ENCODE data around the gene NTRK2.

The NTRK2 gene

GRCh38 chr9:84823421-84824271 is 154.1 kb downstream of the NTRK2 start:
- no peak for DNase-seq

GRCh38 chr9:84827216-84827765 is 157.8 kb downstream of the NTRK2 start:
- no peak for DNase-seq

GRCh38 chr9:84828046-84828445 is 158.5 kb downstream of the NTRK2 start:
- DNase-seq = no peak

GRCh38 chr9:84829471-84829870 is 159.9 kb downstream of the NTRK2 start:
- DNase-seq = no peak

- no peak for DNase-seq
These were observed 160.6 kb downstream of the NTRK2 start for GRCh38 chr9:84829997-84830696.

- no peak for DNase-seq
These were observed 161.8 kb downstream of the NTRK2 start for GRCh38 chr9:84831377-84831776.

GRCh38 chr9:84832453-84832852 is 162.9 kb downstream of the NTRK2 start:
- DNase-seq = no peak

GRCh38 chr9:84834426-84834825 is 164.9 kb downstream of the NTRK2 start:
- no peak for DNase-seq

- DNase-seq = no peak
These were observed 166.2 kb downstream of the NTRK2 start for GRCh38 chr9:84835745-84836144.

- peak; percentile 21 for DNase-seq
These were observed 169.3 kb downstream of the NTRK2 start for GRCh38 chr9:84838879-84839278.

GRCh38 chr9:84839541-84839940 is 170.0 kb downstream of the NTRK2 start:
- peak; percentile 73 for DNase-seq

GRCh38 chr9:84841931-84842330 is 172.4 kb downstream of the NTRK2 start:
- peak; percentile 30 for DNase-seq

- no peak for DNase-seq
These were observed 173.8 kb downstream of the NTRK2 start for GRCh38 chr9:84843175-84843824.

GRCh38 chr9:84845956-84846900 is 176.7 kb downstream of the NTRK2 start:
- DNase-seq = no peak

GRCh38 chr9:84846906-84847305 is 177.4 kb downstream of the NTRK2 start:
- no peak for DNase-seq

GRCh38 chr9:84849049-84849448 is 179.5 kb downstream of the NTRK2 start:
- DNase-seq = no peak

- no peak for DNase-seq
These were observed 181.4 kb downstream of the NTRK2 start for GRCh38 chr9:84850830-84851392.

- DNase-seq = peak; percentile 68
These were observed 182.5 kb downstream of the NTRK2 start for GRCh38 chr9:84851935-84852585.

GRCh38 chr9:84852617-84853301 is 183.2 kb downstream of the NTRK2 start:
- DNase-seq = no peak

- DNase-seq = peak; percentile 53
These were observed 186.7 kb downstream of the NTRK2 start for GRCh38 chr9:84856181-84856632.

- DNase-seq = no peak
These were observed 187.7 kb downstream of the NTRK2 start for GRCh38 chr9:84857211-84857610.

Data from fibroblast of skin of right biceps (primary cell).